Naive thymus-derived CD8-positive, alpha-beta T cell (primary cell): Measurements from ENCODE around the gene LAMB3. TPM values are rescaled to one million over a fixed set of nuclear protein-coding genes. Genes with fewer than 3 reads are reported as not detected.

Source experiments
- ATAC-seq, 2 donors: fragments of 150-1000 bp; cut with Tn5 transposase in 1 of 2; sonication (Bioruptor Pico), chemical (Tn5 transposase) in 1 of 2; 1 replicate in 1 of 2; 2 replicates in 1 of 2; pipeline ENCODE4 v1.10.0; 2021; ENCODE audit warnings: mild to moderate bottlenecking in 2 of 2, moderate library complexity in 2 of 2
- POLR2A ChIA-PET: fragments of 350-600 bp; sonication (Branson Sonifier 250); formaldehyde crosslinking; loops from one replicate; lab custom pipeline; 2021; ENCODE audit warnings: antibody characterized with exemption; lab: Charles Lee
- DNase-seq, 10 donors: peaks; one replicate each; pipeline versions ENCODE4 v3.0.0 to v3.0.0-alpha.2; 2020 to 2022
- H3K27ac Mint-ChIP-seq, 10 donors: one replicate each; pipeline ENCODE4 v1.8.0; 2020 to 2022; ENCODE audit warnings: mild to moderate bottlenecking in 10 of 10, mixed read lengths in 10 of 10, moderate library complexity in 4 of 10, inconsistent platforms in 1 of 10
- H3K27me3 Mint-ChIP-seq, 5 donors: one replicate each; pipeline ENCODE4 v1.8.0; 2021 to 2022; ENCODE audit warnings: mixed read lengths in 5 of 5
- H3K36me3 Mint-ChIP-seq, 3 donors: one replicate each; pipeline ENCODE4 v1.8.0; 2020 to 2022; ENCODE audit warnings: mixed read lengths in 3 of 3, mild to moderate bottlenecking in 2 of 3, inconsistent platforms in 1 of 3
- H3K4me1 Mint-ChIP-seq, 4 donors: one replicate each; pipeline ENCODE4 v1.8.0; 2021 to 2022; ENCODE audit warnings: mixed read lengths in 4 of 4
- H3K4me3 Mint-ChIP-seq, 10 donors: one replicate each; pipeline ENCODE4 v1.8.0; 2020 to 2022; ENCODE audit warnings: mild to moderate bottlenecking in 10 of 10, mixed read lengths in 10 of 10, moderate library complexity in 6 of 10, inconsistent platforms in 1 of 10
- H3K9me3 Mint-ChIP-seq, 9 donors: one replicate each; pipeline ENCODE4 v1.8.0; 2020 to 2022; ENCODE audit warnings: mixed read lengths in 9 of 9, mild to moderate bottlenecking in 3 of 9, inconsistent platforms in 1 of 9, moderate library complexity in 1 of 9
- polyA plus RNA-seq, 3 donors: library from polyadenylated mRNA; unstranded; fragments of 300-500 nt; fragmentation: Illumina TruSeq; gene quantifications; one replicate each; pipeline ENCODE4 v1.2.3, GENCODE V29; 2021
- total RNA-seq, 8 experiments: library from RNA in 2 of 8; stranded (reverse) in 2 of 8; gene quantifications; one replicate each; pipeline ENCODE4 v1.2.3 and lab custom pipeline; 2021 to 2026

Gene LAMB3
- total and polyA plus RNA-seq, 5 experiments from 2014 or later, result 0.42 to 0.93 (median 0.80) TPM; not detected in 1

- POLR2A ChIA-PET, result no interaction called here
- DNase-seq (no peak), ATAC-seq (no peak)
- Mint-ChIP-seq H3K4me1 (peaks cover 0 to 8% (median 0%) of the 10 kb centered on the region in 4 donors), H3K9me3 (no peaks in the 10 kb centered on the region), H3K27ac (no peak overlapping the region), H3K36me3 (no peaks in the 10 kb centered on the region), H3K27me3 (no peaks in the 10 kb centered on the region), H3K4me3 (no peak overlapping the region)
Measured at GRCh38 chr1:209609791-209610630, 42.2 kb downstream of the LAMB3 start.

GRCh38 chr1:209609041-209609790, 43.0 kb downstream of the LAMB3 start:
- Mint-ChIP-seq H3K4me1 (peaks cover 0 to 8% (median 0%) of the 10 kb centered on the region in 4 donors), H3K36me3 (no peaks in the 10 kb centered on the region), H3K4me3 (no peak overlapping the region), H3K27me3 (no peaks in the 10 kb centered on the region), H3K27ac (no peak overlapping the region), H3K9me3 (no peaks in the 10 kb centered on the region)
- POLR2A ChIA-PET, result no interaction called here
- peak in 2 of 10 donors; percentile 20 to 41 for DNase-seq
- no peak for ATAC-seq

- DNase-seq (peak in 1 of 10 donors; percentile 24), ATAC-seq (no peak)
- no peaks in the 10 kb centered on the region for H3K9me3 Mint-ChIP-seq
- POLR2A ChIA-PET, result no interaction called here
- H3K4me3 Mint-ChIP-seq, result no peak overlapping the region
- no peaks in the 10 kb centered on the region for H3K36me3 Mint-ChIP-seq
- H3K27ac Mint-ChIP-seq, result no peak overlapping the region
- H3K4me1 Mint-ChIP-seq, result peaks cover 0 to 8% (median 0%) of the 10 kb centered on the region in 4 donors
- no peaks in the 10 kb centered on the region for H3K27me3 Mint-ChIP-seq
Measured at GRCh38 chr1:209607795-209608178, 44.4 kb downstream of the LAMB3 start.

GRCh38 chr1:209607102-209607794, 45.0 kb downstream of the LAMB3 start:
- Mint-ChIP-seq H3K4me1 (peaks cover 0 to 5% (median 0%) of the 10 kb centered on the region in 4 donors), H3K27me3 (no peaks in the 10 kb centered on the region), H3K27ac (no peak overlapping the region), H3K36me3 (no peaks in the 10 kb centered on the region), H3K9me3 (no peaks in the 10 kb centered on the region), H3K4me3 (no peak overlapping the region)
- POLR2A ChIA-PET, result interaction anchor here (0.6 kb wide), 2 partner anchors 98 to 200 kb away, joined by 3 to 7 read pairs; no protein-coding TSS in a partner anchor
- DNase-seq (peak in 1 of 10 donors; percentile 1), ATAC-seq (no peak)

GRCh38 chr1:209603877-209604276, 48.3 kb downstream of the LAMB3 start:
- Mint-ChIP-seq H3K4me3 (no peak overlapping the region), H3K4me1 (no peaks in the 10 kb centered on the region), H3K36me3 (no peaks in the 10 kb centered on the region), H3K9me3 (no peaks in the 10 kb centered on the region), H3K27me3 (peaks cover under 1 to 21% (median 5%) of the 10 kb centered on the region in 5 donors), H3K27ac (no peak overlapping the region)
- ATAC-seq (no peak), DNase-seq (no peak)
- POLR2A ChIA-PET, result no interaction called here

GRCh38 chr1:209601809-209602657, 50.2 kb downstream of the LAMB3 start:
- no peak overlapping the region for H3K27ac Mint-ChIP-seq
- DNase-seq (peak in 4 of 10 donors; percentile 2 to 24 (median 8)), ATAC-seq (peak in 1 of 2 donors; percentile 54)
- POLR2A ChIA-PET, result no interaction called here
- H3K9me3 Mint-ChIP-seq, result no peaks in the 10 kb centered on the region
- peaks cover 2 to 28% (median 10%) of the 10 kb centered on the region in 5 donors for H3K27me3 Mint-ChIP-seq
- no peaks in the 10 kb centered on the region for H3K36me3 Mint-ChIP-seq
- no peaks in the 10 kb centered on the region for H3K4me1 Mint-ChIP-seq
- no peak overlapping the region for H3K4me3 Mint-ChIP-seq

GRCh38 chr1:209600541-209600940, 51.7 kb downstream of the LAMB3 start:
- ATAC-seq (no peak), DNase-seq (no peak)
- H3K9me3 Mint-ChIP-seq, result no peaks in the 10 kb centered on the region
- H3K27me3 Mint-ChIP-seq, result peaks cover 3 to 35% (median 14%) of the 10 kb centered on the region in 5 donors
- POLR2A ChIA-PET, result no interaction called here
- H3K4me3 Mint-ChIP-seq, result no peak overlapping the region
- peaks cover 0 to 1% (median 0%) of the 10 kb centered on the region in 4 donors for H3K4me1 Mint-ChIP-seq
- no peak overlapping the region for H3K27ac Mint-ChIP-seq
- no peaks in the 10 kb centered on the region for H3K36me3 Mint-ChIP-seq

GRCh38 chr1:209598227-209598626, 54.0 kb downstream of the LAMB3 start:
- Mint-ChIP-seq H3K4me1 (peaks cover 0 to 1% (median 0%) of the 10 kb centered on the region in 4 donors), H3K36me3 (no peaks in the 10 kb centered on the region), H3K9me3 (no peaks in the 10 kb centered on the region), H3K27ac (no peak overlapping the region), H3K4me3 (no peak overlapping the region), H3K27me3 (peaks cover 9 to 43% (median 27%) of the 10 kb centered on the region in 5 donors)
- ATAC-seq (no peak), DNase-seq (no peak)
- POLR2A ChIA-PET, result no interaction called here

- H3K27me3 Mint-ChIP-seq, result peaks cover 9 to 43% (median 29%) of the 10 kb centered on the region in 5 donors
- H3K36me3 Mint-ChIP-seq, result no peaks in the 10 kb centered on the region
Measured at GRCh38 chr1:209597499-209597898, 54.7 kb downstream of the LAMB3 start.

GRCh38 chr1:209595599-209596285, 56.5 kb downstream of the LAMB3 start:
- POLR2A ChIA-PET, result no interaction called here
- no peak for ATAC-seq

More at GRCh38 chr1:209597499-209597898, 54.7 kb downstream of the LAMB3 start:
- no peak overlapping the region for H3K4me3 Mint-ChIP-seq
- DNase-seq (no peak), ATAC-seq (no peak)
- H3K9me3 Mint-ChIP-seq, result no peaks in the 10 kb centered on the region
- H3K27ac Mint-ChIP-seq, result no peak overlapping the region
- POLR2A ChIA-PET, result no interaction called here
- H3K4me1 Mint-ChIP-seq, result peaks cover 0 to 1% (median 0%) of the 10 kb centered on the region in 4 donors

GRCh38 chr1:209595028-209595427, 57.2 kb downstream of the LAMB3 start:
- DNase-seq (no peak), ATAC-seq (no peak)
- POLR2A ChIA-PET, result no interaction called here
- no peaks in the 10 kb centered on the region for H3K9me3 Mint-ChIP-seq
- H3K4me1 Mint-ChIP-seq, result peaks cover 0 to 1% (median 0%) of the 10 kb centered on the region in 4 donors
- H3K27ac Mint-ChIP-seq, result no peak overlapping the region
- no peak overlapping the region for H3K4me3 Mint-ChIP-seq
- no peaks in the 10 kb centered on the region for H3K36me3 Mint-ChIP-seq
- peaks cover 9 to 42% (median 31%) of the 10 kb centered on the region in 5 donors for H3K27me3 Mint-ChIP-seq

More at GRCh38 chr1:209595599-209596285, 56.5 kb downstream of the LAMB3 start:
- Mint-ChIP-seq H3K36me3 (no peaks in the 10 kb centered on the region), H3K4me1 (peaks cover 0 to 1% (median 0%) of the 10 kb centered on the region in 4 donors), H3K4me3 (no peak overlapping the region), H3K27ac (peak overlapping the region in 1 of 10 donors; percentile 49), H3K27me3 (peaks cover 9 to 42% (median 31%) of the 10 kb centered on the region in 5 donors), H3K9me3 (no peaks in the 10 kb centered on the region)
- DNase-seq, result no peak
